22Rv1 (cell line): Measurements from ENCODE around the gene TTC7B.

Source experiments
- H3K27ac ChIP-seq: fragments of 450-650 bp; 2 replicates; pipeline ENCODE4 v1.5.1; 2017
- CTCF ChIP-seq: fragments of 450-650 bp; IDR thresholded peaks from 2 replicates; pipeline ENCODE4 v1.5.1; 2017; ENCODE audit warnings: mild to moderate bottlenecking
- ZFX ChIP-seq: fragments of 450-650 bp; IDR thresholded peaks from 2 replicates; pipeline ENCODE4 v1.6.1; 2017; ENCODE audit warnings: antibody characterized with exemption, borderline replicate concordance

Gene TTC7B

GRCh38 chr14:90519262-90519920 lies 296.8 kb downstream of the TTC7B start:
- no peak overlapping the region for H3K27ac ChIP-seq
- TF ChIP-seq CTCF: no peak; the same call in 1 of the 2 replicates

- peak; percentile 68 for TF ChIP-seq CTCF
- TF ChIP-seq ZFX: no peak
- H3K27ac ChIP-seq: no peak overlapping the region
Measured at GRCh38 chr14:90518941-90519256, 297.3 kb downstream of the TTC7B start.

GRCh38 chr14:90518069-90518940 lies 297.9 kb downstream of the TTC7B start:
- no peak overlapping the region for H3K27ac ChIP-seq
- TF ChIP-seq CTCF (no peak), ZFX (no peak)

- TF ChIP-seq CTCF (no peak), ZFX (no peak)
- H3K27ac ChIP-seq: no peak overlapping the region
Measured at GRCh38 chr14:90517076-90517841, 299.0 kb downstream of the TTC7B start.

GRCh38 chr14:90514566-90514965 lies 301.7 kb downstream of the TTC7B start:
- peak overlapping the region; percentile 42; the same call in 1 of the 2 replicates for H3K27ac ChIP-seq
- no peak for TF ChIP-seq ZFX
- TF ChIP-seq CTCF: no peak

- TF ChIP-seq ZFX (no peak), CTCF (no peak)
- peak overlapping the region; percentile 42 for H3K27ac ChIP-seq
Measured at GRCh38 chr14:90514015-90514398, 302.2 kb downstream of the TTC7B start.
